Stimulated activated CD4-positive, alpha-beta T cell treated with anti-CD3 and anti-CD28 coated beads, Interleukin-4, amount 100 ng/mL, for 48 hours (primary cell): ENCODE results near the gene ARID4B.
"Not testable (repeated sequence)": the region's sequence is repeated elsewhere in the genome, so short reads cannot be mapped to it uniquely, and the experiment has no call there.

Source experiments
- DNase-seq, 2 donors: peaks; one replicate each; pipeline ENCODE4 v3.0.0-alpha.2; 2020; ENCODE audit warnings: low read depth in 2 of 2

Gene ARID4B

GRCh38 chr1:235160383-235160956 is 167.5 kb downstream of the ARID4B start:
- no peak for DNase-seq

DNA sequence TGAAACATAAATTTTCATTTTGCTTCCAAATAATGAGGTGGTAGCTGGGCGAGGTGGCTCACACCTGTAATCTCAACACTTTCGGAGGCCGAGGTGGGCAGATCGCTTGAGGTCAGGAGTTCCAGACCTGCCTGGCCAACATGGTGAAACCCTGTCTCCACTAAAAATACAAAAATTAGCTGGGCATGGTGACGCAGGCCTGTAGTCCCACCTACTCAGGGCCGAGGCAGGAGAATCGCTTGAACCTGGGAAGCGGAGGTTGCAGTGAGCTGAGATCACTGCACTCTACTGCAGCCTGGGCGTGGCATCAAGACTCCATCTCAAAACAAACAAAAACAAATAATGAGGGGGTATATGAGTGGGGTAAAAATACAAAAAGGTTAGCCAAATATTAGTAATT is 168.0 kb downstream of the ARID4B start:
- DNase-seq, result not testable (repeated sequence)

DNA sequence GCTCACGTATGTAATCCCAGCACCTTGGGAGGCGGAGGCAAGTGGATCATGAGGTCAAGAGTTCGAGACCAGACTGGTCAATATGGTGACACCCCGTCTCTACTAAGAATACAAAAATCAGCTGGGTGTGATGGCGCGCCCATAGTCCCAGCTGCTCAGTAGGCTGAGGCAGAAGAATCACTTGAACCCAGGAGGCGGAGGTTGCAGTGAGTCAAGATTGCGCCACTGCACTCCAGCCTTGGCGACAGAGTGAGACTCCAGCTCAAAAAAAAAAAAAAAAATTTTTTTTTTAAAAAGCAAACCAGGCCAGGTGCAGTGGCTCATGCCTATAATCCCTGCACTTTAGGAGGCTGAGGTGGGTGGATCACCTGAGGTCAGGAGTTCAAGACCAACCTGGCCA is 168.7 kb downstream of the ARID4B start:
- DNase-seq, result not testable (repeated sequence)

DNA sequence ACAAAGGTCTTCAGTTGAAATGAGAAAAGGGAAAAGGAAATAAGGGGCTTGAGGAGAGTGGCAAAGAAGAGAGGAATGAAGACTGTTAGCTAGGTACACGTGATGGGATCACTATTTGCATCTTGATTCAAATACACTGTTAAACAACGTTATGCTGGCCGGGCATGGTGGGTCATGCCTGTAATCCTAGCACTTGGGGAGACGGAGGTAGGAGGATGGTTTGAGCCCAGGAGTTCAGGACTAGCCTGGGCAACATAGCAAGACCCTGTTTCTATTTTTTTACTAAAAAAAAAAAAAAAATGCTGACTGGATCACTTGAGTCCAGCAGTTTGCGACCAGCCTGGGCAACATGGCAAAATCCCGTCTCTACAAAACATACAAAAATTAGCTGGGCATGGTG is 169.3 kb downstream of the ARID4B start:
- no peak for DNase-seq

DNA sequence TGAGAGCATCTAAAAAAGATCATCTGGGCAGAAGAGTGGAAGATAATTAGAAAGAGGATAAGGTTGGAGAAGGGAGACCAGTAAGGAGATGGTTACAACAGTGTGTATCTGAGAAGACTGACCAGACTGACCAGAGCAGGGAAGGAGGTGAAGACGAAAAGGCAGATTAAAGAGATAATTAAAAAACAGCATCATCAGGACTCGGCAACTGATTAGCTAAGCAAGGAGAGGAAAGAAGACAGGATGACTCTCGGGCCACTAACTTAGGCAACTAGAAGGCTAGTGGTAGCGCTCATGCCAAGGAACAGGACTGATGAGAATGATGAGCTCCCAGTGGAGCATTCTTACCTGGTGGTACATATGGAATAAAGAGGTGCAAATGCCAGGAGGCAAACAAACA is 170.8 kb downstream of the ARID4B start:
- no peak for DNase-seq

- DNase-seq, result no peak
These were observed 171.2 kb downstream of the ARID4B start for GRCh38 chr1:235156740-235157139.

DNA sequence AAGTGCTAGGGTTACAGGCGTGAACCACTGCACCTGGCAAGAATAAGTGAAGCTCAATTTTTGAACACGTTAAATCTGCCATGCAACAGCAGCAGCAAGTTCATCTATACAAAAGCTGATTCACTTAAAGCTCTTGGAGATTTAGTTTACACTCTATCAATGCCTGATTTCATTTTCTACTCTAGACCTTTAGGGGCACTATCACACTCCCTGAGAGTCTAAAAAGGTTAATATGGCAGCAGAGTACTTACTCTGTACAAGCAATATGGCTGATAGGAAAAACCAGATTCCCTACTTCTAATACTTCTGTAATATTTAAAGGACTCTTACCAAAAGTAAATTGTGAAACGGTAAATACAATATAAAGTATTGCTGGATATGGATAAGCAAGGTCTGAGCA is 171.7 kb downstream of the ARID4B start:
- no peak for DNase-seq

DNA sequence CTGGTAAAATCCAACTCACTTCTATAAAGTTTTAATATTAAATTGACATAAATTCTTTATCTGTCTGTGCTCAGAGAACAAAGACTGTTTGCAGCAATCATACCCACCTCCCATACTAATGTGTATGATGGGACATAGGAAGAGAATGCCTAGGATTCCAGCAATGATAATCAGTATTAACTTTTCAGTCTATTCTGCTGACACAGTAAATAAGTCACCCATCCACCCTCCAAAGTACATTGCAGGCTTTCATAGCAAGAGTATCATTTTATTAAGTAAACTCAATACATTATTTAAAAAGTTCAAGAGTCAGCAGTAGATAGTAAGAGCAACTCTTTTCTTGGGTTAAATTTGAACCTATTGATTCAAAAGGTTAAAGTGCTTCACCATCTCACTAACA is 175.7 kb downstream of the ARID4B start:
- no peak for DNase-seq

- DNase-seq, result no peak
These were observed 176.9 kb downstream of the ARID4B start for GRCh38 chr1:235151033-235151432.

- DNase-seq, result no peak
These were observed 178.2 kb downstream of the ARID4B start for GRCh38 chr1:235149824-235150223.

GRCh38 chr1:235147269-235147668 is 180.7 kb downstream of the ARID4B start:
- DNase-seq, result no peak

- no peak for DNase-seq
These were observed 182.3 kb downstream of the ARID4B start for GRCh38 chr1:235145639-235146038.

GRCh38 chr1:235142991-235143390 is 185.0 kb downstream of the ARID4B start:
- no peak for DNase-seq

GRCh38 chr1:235139315-235139714 is 188.7 kb downstream of the ARID4B start:
- no peak for DNase-seq

- DNase-seq, result no peak
These were observed 189.2 kb downstream of the ARID4B start for GRCh38 chr1:235138821-235139220.

DNA sequence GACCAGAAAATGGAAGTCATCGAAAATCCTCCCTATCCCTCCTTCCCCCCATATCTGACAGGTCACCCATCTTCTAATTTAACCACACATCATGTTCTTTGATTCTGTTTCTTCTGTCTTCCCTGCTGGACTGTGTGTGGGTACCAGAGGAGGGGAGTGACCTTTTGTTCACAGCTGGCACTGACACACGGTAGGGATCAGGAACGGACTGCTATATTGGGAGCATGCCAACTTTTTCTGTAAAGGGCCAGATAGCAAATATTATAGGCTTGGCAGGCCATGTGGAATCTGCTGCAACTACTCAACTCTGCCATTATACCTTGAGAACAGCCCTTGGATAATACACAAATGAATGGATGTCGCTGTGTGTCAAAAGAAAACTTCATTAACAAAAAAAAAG is 191.9 kb downstream of the ARID4B start:
- DNase-seq, result no peak

GRCh38 chr1:235134171-235134570 is 193.8 kb downstream of the ARID4B start:
- DNase-seq, result no peak

DNA sequence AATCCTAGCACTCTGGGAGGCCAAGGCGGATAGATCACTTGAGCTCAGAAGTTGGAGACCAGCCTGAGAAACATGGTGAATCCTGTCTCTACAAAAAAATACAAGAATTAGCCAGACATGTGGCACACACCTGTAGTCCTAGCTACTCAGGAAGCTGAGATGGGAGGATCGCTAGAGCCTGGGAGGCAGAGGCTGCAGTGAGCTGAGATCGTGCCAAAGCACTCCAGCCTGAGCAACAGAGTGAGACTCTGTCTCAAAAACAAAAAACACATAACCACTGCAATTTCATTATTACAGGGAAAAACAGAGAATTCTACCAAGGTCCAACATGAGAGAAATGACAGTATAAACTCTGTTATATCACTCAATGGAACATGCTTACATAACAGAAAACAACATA is 194.9 kb downstream of the ARID4B start:
- DNase-seq, result no peak

DNA sequence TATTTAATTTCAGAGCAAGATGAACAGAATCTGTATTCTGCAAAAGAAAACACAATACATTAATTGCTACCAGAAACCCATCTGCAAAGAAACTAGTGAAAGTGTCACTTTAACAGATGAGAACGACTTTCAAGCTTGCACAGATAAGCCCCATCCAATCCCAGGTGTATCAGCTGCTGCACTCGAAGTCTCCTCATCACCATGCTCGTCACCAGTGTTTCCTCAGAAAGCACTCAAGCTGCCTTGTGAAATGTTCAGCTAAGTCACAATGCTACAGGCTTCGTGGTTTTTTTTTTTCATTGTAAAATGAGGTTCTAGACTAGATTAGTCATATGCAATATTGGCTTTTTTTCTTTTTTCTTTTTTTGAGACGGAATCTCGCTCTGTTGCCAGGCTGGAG is 196.0 kb downstream of the ARID4B start:
- no peak for DNase-seq

DNA sequence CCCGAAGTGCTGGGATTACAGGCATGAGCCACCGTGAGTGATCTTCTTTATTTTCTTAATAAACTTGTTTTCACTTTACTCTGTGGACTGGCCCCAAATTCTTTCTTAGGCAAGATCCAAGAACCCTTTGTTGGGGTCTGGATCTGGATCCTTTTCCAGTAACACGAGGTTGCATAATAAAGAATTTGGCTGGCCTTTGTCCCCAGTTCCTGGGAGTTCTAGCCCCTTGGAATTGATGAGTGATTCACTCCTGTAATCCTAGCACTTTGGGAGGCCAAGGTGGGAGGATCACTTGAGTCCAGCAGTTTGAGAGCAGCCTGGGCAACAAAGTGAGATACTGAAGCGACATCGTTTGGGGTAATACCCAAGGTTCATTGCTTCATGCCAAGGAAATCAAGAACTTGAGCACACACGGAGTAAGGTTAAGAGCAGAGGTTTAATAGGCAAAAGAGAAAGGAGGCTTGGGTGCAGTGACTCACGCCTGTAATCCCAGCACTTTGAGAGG is 197.2 kb downstream of the ARID4B start:
- DNase-seq, result no peak

GRCh38 chr1:235129774-235130570 is 198.0 kb downstream of the ARID4B start:
- no peak for DNase-seq

DNA sequence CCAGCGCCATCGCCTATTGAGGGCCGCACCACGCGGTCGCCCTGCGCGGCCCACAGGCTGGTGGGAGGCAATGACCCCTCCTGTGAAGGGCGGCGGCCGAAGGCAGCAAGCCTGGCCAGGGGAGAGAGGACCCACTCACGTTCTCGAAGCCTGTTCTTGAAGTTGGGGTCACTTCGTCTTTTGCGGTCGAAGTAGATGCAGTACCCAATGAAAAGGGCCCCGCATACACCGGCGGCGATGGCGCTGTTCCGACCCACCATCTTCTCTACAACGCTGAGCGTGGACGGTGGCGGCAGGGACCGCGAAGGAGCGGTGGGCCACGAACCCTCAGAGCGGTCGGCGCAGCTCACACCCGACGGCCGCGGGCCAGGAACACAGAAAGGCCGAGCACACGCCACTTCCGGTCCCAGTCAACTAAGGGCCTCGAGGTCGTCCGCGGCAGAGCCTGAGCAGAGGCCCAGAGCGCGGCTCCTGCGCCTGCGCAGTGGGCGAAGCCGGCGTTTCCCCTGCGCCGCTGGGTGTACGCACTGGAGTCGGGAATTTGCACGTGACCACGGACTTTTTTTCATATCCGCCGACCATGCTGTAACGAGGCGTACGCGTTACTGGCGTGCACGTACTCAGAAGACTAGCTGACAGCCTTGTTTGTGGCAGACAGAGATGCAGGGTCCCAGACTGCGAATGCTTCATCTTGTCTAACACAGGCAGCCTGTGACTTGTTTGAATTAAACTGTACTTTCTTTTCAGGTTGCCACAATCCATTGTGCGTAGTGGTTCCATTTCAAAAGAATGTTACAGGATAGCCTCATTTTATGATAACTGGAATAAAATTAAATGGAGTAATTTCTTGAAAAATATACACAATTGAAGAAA is 199.3 kb downstream of the ARID4B start, which contains the start of gene TOMM20:
TOMM20 (minus strand) TSS at position 382 of the 873 bp plus-strand sequence; CDS start at position 260, 122 bp downstream.
- peak; percentile 87 to 89 for DNase-seq
